Activated CD4-positive, alpha-beta T cell treated with anti-CD3 and anti-CD28 coated beads, Interleukin-2, amount 50 U/mL, for 48 hours (primary cell): ENCODE results near the gene COQ10A.
"Not testable (repeated sequence)": the region's sequence is repeated elsewhere in the genome, so short reads cannot be mapped to it uniquely, and the experiment has no call there.

Experiments used
- DNase-seq, 2 experiments: peaks; one replicate each; pipeline ENCODE4 v3.0.0-alpha.2; 2020

The COQ10A gene

DNA sequence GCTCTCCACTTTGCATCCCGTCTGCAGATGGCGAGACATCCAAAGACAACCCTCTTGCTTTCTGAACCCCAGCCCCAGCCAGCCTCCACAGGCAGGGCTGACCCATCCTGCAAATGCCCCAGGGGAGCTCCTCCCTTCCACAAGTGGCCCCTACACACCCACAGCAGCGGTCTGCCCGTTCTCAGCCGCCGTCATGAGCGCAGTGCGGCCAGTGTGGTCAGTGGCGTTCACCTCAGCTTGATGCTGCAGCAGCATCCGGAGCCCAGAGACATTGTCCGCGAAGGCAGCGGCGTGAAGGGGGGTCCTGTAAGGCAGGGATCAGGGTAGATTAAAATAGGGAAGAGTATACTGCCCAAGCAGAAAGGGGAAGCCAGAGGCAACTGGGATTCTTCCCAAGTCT is 22.2 kb upstream of the COQ10A start:
- no peak for DNase-seq

DNA sequence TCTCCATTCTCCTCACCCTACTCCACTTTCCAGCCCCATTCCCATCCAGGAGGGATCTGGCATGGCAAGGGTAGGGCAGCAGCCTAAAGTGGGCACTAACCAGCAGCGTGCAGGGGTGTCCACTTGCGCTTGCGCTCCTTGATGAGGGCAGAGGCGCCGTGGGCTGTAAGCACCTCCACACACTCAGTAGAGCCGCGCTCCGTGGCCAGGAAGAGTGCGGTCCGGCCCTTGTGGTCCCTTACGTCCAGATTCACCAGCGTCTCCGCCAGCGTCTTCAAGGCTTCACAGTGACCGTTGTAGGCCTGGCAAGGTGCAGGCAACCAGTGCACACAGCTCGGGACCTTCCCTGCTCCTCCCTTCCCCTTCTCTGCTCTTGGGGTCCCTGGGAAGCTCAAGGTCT is 18.8 kb upstream of the COQ10A start:
- no peak for DNase-seq

DNA sequence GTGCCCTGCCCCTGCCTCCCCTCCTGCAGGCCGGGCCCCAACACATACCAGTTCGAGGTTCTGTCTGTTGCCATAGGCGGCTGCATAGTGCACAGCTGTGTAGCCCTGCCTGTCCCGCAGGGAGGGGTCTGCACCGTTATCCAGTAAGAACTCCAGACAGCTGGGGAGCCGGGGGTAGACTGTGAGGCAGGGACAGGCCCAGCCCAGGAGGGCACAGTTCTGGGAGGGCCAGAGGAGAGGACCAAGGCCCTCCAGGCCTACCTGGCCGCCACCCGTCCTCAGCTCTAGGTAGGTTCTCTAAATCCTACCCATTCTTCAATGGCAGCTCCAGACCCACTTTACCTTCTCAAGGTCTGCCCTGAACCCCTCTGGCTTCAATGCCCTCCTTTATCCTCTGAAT is 18.0 kb upstream of the COQ10A start:
- DNase-seq = no peak

DNA sequence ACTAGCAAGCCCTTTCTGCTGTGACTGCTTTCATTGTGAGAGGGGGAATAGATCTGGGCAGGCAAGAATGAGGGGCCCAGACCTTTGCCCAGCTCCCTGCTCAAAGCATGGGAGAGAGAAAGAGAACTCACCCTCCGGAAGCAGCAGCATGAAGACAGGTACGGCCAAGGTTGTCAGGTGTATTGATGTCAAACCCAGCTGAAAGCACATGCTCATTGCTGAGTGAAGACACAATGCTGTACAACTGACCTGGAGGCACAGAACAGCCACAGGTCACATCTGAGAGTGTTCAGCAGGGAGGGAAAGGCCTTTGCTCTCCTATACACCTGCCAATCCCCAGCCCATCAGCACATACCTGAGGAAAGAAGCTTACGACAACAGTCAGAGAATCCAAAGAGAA is 14.1 kb upstream of the COQ10A start:
- no peak for DNase-seq

DNA sequence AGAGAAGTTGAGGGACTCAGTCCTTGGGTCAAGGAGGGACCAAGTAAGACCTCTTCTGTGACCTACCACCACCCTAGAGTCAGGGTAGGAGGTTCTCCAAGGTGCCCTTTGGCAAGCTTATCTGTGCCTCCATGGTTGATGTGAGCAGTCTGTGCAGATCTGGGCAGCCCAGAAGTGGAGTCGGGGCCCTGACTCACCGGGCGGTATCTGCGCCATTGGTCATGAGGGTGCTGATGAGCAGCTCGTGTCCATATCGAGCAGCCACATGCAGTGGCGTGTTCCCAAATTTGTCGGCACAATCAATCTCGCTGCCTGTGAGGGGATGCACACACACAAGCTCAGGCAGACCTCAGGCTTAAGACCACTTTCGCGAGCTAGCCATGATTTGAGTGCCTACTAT is 13.7 kb upstream of the COQ10A start:
- no peak for DNase-seq

DNA sequence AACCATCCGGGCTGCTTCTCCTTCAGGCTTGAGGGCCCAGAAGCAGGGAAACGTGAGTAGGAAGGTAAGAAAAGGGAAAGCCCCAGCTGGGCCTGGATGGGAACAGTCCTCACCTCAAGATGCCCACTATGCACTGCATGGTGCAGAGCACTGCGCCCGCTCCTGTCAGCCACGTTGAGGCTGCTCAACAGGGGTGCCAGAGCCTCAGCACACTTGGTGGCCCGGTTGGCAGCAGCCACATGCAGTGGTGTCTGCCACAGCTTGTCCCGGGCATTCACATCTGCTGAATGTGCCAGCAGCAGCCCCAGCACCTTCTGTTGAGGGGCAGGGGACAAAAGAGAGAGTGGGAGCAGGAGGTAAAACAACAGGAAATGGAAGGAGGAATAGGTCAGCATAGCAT is 11.1 kb upstream of the COQ10A start:
- no peak for DNase-seq

DNA sequence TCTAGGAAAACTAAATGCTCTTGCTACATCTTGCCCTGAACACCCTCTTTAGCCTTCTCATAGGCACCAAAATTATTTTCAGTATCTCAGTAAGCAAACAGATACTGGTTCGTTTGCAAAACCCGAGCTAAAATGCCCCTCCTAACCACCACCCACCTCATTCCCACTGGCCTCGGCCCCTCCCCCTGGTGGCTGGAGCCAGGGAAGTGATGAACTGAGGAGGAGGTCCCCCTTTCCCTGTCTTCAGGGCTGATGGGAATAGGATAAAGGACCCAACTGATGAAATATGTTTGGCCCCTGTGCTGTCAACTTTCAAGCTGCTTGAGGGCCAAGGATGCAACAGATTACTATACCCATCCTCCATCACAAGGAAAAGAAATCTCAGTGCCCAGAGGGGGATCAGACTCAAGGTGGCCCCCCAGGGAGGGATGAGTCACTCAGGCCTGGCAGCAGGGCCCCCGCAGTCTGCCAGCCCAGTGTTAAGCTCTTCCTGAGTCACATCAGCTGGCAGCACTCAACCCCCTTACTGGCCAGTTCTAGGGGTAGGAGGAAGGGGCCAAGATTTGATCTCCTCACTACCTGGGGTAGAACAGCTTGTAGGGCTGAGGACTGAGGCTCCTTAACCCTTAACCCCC is 10.3 kb upstream of the COQ10A start:
- no peak for DNase-seq

DNA sequence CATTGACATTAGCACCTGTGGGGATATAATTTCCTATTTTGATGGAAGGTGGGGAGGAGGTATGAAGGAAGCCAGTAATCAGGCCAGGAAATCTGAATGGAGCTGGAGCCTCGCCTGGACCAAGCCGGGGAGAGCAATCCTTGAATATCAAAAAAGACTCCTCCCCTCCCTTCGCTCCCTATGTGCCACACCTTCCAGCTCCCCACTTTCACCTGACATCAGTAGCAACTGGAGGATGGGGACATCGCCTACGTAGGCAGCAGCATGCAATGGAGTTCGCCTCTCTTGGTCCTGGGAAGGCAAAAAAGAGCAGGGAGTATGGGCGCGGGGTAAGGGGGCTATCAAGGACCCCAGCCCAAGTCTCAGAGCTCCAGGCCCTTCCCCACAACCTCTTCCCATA is 9.7 kb upstream of the COQ10A start:
- DNase-seq = no peak

DNA sequence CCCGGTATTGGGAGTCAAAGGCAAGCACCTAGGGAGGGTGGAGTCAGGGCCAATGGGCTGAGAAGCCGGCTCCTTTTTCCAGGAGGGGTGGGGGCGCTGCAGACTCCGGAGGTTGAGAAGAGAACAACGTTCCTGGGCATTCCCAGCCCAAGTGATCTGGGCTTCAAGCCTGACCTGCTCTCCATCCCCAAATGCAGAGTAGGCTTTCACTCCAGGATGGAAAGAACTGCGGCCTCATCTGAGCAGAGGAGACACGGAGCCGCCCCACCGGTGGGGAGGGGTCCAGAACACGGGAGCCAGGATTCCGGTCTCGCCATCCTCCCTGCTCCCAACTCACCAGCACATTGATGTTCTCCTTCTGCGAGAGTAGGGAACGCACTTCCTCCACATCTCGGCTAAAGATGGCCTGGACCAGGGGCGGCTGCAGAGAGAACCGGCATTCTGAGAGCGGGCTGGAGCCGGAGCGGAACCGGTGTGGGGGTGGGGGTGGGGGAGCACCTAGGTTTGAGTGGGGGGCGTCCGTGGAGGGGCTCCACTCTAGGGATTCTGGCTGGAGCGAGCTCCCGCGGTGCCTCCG is 9.2 kb upstream of the COQ10A start:
- DNase-seq = peak; percentile 21 to 35

DNA sequence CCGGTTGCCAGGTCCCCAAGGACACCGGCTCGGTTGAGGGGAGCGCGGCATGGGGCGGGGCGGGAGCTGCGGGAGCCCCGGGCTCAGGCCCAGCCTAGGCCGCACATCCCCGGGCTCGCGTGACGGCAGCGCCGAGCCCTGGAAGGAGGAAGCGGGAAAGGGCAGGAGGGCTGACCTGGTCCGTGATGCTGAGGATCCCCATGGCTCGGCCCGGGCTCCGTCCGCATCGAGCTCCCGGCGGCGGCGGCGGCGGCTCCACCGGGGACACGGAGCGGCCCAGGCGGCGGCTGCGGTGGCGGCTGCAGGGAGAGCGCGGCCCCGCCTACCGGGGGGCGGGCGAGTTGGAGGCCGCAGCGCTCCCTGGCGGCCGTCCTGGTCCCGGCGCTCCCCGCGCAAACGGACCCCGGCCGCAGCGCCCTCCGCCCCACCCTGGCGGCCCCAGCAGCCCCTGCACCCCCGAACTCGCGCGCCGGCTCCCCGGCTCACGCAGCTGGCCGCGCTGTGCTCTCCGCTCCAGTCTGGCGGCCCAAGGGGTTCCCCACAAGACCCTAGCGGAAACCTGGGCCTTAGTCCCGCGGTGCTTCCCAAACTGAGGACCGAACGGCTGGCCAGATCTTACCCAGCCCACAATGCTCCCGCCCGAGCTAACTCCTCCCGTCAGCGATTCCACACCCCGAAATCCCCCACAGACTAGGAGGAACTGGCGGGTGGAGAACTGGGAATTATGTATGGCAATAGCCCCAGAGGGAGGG is 8.5 kb upstream of the COQ10A start, which contains the start of gene ANKRD52:
ANKRD52 (minus strand) TSS at position 317 of the 752 bp plus-strand sequence; CDS start at position 202, 115 bp downstream.
- peak; percentile 80 for DNase-seq

DNA sequence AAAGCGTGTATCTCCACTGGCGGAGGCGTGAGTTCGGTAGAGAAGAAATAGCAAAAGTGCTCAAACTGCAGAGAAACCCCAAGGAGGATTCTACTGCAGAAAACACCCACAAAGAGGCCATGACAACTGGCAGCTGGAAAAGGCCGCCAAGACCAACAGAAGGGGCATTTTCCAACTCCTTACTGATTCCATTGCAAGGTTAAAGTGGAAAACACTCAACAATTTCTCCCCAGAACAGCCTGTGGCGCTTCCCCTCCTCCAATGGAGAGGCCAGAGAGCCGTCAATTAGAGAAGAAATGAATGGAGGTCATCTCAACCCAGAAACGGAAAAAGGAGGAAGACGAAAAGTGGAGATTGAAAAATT is 7.9 kb upstream of the COQ10A start:
- no peak for DNase-seq

DNA sequence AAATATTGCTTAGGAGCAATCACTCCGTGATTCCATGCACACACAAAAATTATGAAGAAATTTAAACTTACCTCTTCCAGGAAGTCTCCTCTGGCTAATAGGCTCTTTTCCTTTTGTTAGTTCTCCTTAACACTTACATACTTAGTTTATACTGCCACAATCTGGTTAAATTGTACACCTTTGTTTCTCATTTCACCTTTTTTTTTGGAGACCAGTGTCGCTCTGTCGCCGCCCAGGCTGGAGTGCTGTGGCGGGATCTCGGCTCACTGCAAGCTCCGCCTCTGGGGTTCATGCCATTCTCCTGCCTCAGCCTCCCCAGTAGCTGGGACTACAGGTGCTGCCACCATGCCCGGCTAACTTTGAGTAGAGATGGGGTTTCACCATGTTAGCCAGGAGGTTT is 6.4 kb upstream of the COQ10A start:
- DNase-seq = no peak

DNA sequence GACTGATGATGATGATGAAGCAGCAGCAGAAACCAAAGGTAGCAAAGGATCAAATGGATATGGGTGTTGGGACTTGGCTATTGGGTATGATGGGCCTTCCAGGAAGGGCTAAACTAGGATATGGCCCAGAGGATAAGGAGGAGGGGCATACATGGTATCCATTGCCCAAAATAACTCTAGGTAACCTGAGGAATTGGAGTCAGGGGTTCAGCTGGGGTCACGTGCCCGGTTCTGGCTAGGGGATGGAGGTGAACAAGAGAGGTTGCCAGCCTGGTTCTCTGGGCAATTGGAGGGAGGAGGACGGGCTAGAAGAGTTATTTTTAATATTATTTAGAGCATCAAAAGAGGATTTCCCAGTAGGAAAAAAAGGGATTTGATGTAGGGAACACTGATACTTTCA is 5.8 kb upstream of the COQ10A start:
- no peak for DNase-seq

DNA sequence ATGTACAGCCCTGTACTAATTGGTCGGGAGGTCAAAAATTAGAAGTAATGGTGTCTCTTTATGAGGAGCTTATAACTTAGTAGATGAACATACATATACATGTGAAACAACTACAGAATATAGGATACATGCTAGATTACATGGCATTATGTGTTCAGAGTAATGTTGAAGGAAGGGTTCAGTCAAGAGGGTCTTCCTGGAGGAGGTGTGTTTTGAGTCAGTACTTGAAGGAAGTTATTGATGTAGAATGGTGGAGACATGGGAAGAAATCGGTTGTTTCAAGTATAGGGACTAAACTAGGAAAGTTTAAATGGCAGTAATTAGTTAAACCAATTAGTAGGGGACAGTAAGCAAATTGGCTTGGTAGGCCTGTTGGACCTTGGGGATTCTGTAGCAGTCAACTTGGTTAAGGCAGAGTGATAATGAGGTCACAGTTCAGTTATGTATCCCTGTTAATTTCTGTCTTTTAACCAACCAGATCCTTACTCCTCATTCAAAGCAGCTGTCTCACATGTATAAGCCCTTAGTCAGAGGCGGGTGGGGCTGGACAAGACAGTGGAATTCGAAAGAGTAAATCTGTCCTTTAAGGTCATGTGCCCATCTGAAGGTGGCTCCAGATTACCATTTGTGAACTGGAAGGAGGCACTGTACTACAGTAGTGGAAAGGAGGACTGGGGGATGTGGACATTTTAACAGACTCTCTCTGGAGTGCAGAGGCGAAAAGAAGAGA is 5.1 kb upstream of the COQ10A start:
- no peak for DNase-seq

DNA sequence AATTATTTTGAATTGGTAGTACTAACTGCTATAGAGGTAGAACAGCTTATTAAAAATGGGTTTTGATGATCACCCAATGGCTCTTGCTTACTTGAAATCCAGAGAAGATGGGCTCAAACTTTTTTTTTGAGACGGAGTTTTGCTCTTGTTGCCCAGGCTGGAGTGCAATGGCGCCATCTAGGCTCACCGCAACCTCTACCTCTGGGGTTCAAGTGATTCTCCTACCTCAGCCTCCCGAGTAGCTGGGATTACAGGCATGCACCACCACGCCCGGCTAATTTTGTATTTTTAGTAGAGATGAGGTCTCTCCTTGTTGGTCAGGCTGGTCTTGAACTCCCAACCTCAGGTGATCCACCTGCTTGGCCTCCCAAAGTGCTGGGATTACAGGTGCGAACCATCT is 3.8 kb upstream of the COQ10A start:
- peak; percentile 13 to 36 for DNase-seq

DNA sequence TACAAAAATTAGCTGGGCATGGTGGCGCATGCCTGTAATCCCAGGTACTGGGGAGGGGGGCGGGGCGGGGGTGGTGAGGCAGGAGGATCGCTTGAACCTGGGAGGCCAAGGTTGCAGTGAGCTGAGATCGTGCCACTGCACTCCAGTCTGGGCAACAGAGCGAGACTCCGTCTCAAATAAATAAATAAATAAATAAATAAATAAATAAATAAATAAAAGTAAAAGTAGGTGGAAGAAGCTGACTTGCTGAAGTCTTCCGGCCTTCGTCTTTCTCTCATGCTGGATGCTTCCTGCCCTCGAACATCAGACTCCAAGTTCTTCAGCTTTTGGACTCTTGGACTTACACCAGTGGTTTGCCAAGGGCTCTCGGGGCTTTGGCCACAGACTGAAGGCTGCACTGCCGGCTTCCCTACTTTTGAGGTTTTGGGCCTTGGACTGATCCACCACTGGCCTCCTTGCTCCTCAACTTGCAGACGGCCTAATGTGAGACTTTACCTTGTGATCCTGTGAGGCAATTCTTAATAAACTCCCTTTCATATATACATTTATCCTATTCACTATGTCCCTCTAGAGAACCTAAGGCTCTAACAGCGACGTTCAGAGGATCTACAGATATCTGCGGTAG is 562 bp upstream of the COQ10A start:
- not testable (repeated sequence) for DNase-seq

DNA sequence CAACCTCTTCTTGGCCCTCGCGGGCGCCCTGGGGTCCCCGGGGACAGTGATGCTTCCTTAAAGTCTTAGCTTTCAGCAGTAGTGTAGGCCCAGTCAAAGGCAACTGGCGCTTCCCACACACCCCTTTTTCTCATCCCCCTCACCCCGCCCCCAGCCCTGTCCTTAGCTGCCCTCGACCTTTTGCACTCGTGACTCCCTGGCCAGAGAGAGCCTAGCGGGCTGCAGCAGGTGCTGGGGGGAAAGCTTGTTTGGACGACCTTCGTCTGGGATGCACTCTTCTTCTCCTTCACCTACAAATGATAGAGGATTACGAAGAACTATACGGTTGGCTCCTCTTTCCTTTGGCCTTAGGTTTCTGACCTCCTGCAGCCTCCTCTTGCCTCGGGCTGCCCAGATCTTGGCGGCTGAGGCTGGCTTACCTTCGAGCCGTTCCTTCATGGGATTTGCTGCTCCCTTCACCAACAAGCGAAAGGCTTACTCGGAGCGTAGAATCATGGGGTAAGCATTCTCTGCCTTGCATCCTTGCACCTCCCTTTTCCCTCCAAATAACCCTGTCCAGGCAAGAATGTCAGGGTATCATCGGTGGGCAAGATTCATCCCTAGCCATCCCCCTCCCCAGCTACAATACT is 815 bp downstream of the COQ10A start:
- DNase-seq = no peak

DNA sequence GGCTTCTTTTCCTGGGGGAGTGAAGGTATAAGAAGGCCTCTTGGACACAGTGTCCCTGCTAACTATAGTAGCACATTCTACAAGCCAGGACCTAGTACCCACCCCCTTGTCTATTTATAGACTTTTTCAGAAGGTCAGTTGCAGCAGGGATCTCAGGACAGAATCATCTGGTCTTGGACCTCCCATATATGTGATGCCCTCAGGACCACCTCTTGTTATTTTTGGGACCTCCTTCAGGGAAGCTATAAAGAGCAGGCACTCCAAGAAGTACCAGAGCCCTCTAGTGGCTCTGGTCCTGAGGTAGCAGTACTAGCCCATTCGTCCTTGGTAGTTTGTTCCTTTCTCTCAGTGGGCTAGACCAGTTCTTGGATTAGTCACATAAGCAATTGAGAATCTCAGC is 4.3 kb downstream of the COQ10A start:
- no peak for DNase-seq

DNA sequence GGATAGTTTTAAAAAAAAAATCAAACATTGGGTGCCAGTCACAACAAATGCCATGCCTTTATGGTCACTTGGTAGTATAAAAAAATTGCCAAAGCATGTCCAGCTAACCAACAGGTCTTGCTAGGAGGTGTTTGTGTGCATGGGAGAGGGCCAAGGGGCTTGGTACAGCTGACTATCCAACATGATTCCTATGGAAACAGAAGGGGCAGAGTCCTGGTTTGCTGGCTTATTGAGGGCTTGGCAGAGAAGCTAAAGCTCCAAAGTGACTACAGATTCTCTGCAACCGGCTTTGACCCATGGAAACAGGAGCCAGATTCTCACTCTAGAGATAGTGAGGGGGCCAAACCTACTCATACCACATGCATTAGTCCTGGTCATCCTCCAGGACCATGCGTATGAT is 5.7 kb downstream of the COQ10A start:
- not testable (repeated sequence) for DNase-seq

DNA sequence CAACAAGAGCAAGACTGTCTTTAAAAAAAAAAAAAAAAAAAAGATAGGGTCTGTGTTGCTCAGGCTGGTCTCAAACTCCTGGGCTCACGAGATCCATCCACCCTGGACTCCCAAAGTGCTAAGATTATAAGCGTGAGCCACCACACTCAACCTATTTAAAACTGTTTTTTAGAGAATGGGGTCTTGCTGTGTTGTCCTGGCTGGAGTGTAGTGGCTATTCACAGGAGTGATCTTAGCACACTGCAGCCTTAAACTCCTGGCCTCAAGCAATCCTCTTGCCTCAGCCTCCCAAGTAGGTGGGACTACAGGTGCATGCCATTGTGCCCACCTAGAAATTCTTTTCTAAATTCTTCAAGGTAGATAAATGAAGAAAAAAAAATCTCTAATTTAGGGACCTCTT is 7.6 kb downstream of the COQ10A start:
- no peak for DNase-seq

DNA sequence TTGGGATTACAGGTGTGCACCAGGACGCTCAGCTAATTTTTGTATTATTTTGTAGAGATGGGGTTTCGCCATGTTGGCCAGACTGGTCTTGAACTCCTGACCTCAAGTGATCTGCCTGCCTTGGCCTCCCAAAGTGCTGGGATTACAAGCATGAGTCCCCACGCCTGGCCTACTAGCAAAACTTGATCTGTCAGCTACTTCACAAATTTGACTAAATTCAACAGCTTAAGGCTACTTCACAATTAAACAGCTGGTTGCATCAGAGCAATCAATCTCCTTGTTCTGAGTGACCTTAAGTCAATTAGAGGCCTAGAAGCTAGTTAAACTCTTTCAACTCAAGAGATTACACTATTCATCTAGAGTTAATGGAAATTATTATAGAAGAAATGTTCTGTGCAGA is 12.2 kb downstream of the COQ10A start:
- no peak for DNase-seq

DNA sequence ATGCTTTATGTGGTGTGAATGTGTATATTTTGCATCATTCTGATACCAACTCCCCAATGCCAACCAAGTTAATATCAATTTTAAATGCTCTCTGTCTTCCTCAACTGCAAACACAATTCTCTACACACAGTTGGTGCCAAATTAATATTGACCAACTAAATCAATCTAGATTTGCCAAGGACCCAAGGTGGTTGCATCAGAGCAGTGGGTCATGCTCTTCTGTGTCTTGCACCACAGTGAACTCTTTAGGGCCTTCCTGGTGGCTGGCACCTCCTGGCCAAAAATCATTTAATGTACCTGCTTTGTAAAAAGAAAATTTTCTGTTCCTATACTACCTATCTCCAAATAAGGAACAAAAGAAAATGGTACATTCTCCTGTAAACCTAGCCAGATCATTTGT is 14.1 kb downstream of the COQ10A start:
- no peak for DNase-seq

DNA sequence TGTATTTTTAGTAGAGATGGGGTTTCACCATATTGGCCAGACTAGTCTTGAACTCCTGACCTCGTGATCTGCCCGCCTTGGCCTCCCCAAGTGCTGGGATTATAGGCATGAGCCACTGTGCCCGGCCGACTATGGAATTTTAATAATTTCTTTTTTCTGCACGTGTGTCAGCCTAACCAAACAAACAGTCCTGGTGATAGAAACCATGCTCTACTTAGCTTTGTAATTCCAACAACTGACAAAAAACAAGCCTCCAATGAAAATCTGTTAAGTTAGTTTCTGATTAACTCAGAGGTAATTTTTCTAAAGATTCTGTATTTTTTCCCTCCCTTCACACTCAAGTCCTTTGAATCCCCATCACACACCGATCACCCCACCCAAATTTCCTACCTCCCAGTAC is 15.3 kb downstream of the COQ10A start:
- no peak for DNase-seq
